Chondrocyte (in vitro differentiated cells): ENCODE measurements around the gene CDC42EP5. TPM values are rescaled to one million over a fixed set of nuclear protein-coding genes. Genes with fewer than 3 reads are reported as not detected.

Source experiments
- DNase-seq: peaks from one replicate; pipeline ENCODE4 v3.0.0; 2021; ENCODE audit warnings: mixed read lengths, low spot score
- H3K27ac Mint-ChIP-seq: one replicate; pipeline ENCODE4 v1.8.0; 2021; ENCODE audit warnings: mild to moderate bottlenecking, moderate library complexity, mixed read lengths; ENCODE audit not compliant: unreplicated experiment
- H3K27me3 Mint-ChIP-seq: 2 replicates; pipeline ENCODE4 v1.8.0; 2021; ENCODE audit warnings: low read depth, mixed read lengths
- H3K36me3 Mint-ChIP-seq: 2 replicates; pipeline ENCODE4 v1.8.0; 2021; ENCODE audit warnings: low read depth, mixed read lengths
- H3K4me1 Mint-ChIP-seq: 2 replicates; pipeline ENCODE4 v1.8.0; 2021; ENCODE audit warnings: low read depth, mild to moderate bottlenecking, mixed read lengths
- H3K4me3 Mint-ChIP-seq: one replicate; pipeline ENCODE4 v1.8.0; 2021; ENCODE audit warnings: mild to moderate bottlenecking, moderate library complexity, mixed read lengths; ENCODE audit not compliant: unreplicated experiment
- H3K9me3 Mint-ChIP-seq: 2 replicates; pipeline ENCODE4 v1.8.0; 2021; ENCODE audit warnings: low read depth, mixed read lengths
- total RNA-seq: library from RNA; stranded (reverse); gene quantifications from 3 replicates; pipeline ENCODE4 v1.2.1, GENCODE V29; 2021
- TF ChIP-seq, protein P1 (sequence below): fragments of 200-600 bp; sonication (generic); IDR thresholded peaks from 2 replicates; pipeline ENCODE4 v1.5.0; 2021; ENCODE audit warnings: antibody characterized with exemption, mild to moderate bottlenecking, moderate library complexity

CDC42EP5 gene
- total RNA-seq, 1 donor from 2014 or later = 66.4 TPM

DNA sequence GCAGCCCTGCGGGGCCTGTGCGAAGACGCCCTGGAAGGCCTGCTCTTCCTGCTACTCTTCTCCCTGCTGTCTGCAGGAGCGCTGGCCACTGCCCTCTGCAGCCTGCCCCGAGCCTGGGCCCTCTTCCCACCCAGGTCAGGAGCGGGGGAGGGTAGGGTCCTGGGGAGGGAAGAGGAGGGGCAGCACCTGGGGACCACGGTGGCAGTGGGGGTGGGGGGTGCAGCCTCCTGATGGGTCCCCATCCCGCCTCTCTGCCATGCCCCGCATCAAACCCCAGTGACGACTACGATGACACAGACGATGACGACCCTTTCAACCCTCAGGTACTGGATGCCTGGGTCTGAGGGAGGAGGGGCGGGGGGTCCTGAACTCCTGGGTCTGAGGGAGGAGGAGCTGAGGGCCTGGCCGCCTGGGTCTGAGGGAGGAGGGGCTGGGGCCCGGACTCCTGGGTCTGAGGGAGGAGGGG, 37.5 kb downstream of the CDC42EP5 start:
- Mint-ChIP-seq H3K9me3 (no peaks in the 10 kb centered on the region), H3K4me3 (no peak overlapping the region), H3K27ac (no peak overlapping the region), H3K27me3 (no peaks in the 10 kb centered on the region), H3K4me1 (peaks cover 13% of the 10 kb centered on the region), H3K36me3 (no peaks in the 10 kb centered on the region)
- no peak for DNase-seq
- TF ChIP-seq, protein P1, sequence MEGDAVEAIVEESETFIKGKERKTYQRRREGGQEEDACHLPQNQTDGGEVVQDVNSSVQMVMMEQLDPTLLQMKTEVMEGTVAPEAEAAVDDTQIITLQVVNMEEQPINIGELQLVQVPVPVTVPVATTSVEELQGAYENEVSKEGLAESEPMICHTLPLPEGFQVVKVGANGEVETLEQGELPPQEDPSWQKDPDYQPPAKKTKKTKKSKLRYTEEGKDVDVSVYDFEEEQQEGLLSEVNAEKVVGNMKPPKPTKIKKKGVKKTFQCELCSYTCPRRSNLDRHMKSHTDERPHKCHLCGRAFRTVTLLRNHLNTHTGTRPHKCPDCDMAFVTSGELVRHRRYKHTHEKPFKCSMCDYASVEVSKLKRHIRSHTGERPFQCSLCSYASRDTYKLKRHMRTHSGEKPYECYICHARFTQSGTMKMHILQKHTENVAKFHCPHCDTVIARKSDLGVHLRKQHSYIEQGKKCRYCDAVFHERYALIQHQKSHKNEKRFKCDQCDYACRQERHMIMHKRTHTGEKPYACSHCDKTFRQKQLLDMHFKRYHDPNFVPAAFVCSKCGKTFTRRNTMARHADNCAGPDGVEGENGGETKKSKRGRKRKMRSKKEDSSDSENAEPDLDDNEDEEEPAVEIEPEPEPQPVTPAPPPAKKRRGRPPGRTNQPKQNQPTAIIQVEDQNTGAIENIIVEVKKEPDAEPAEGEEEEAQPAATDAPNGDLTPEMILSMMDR = no peak

DNA sequence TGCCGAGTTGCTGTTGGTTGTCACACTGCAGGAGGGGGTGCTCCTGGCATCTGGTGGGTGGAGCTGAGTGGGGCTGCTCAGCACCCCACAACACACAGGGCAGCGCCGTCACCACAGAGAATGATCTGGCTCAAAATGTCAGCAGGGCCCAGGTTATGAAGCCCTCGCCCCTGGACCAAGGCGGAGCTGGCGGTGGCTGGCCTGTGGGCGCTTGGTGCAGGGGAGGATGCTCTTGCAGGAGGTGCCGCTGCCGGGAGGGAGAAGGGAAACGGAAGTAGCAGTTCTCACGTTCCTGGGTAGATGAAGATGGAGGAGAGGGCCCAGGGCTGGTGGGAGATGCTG, 38.3 kb downstream of the CDC42EP5 start:
- Mint-ChIP-seq H3K27me3 (no peaks in the 10 kb centered on the region), H3K4me3 (no peak overlapping the region), H3K4me1 (peaks cover 13% of the 10 kb centered on the region), H3K36me3 (no peaks in the 10 kb centered on the region), H3K27ac (no peak overlapping the region), H3K9me3 (no peaks in the 10 kb centered on the region)
- TF ChIP-seq, protein P1 = no peak
- no peak for DNase-seq

DNA sequence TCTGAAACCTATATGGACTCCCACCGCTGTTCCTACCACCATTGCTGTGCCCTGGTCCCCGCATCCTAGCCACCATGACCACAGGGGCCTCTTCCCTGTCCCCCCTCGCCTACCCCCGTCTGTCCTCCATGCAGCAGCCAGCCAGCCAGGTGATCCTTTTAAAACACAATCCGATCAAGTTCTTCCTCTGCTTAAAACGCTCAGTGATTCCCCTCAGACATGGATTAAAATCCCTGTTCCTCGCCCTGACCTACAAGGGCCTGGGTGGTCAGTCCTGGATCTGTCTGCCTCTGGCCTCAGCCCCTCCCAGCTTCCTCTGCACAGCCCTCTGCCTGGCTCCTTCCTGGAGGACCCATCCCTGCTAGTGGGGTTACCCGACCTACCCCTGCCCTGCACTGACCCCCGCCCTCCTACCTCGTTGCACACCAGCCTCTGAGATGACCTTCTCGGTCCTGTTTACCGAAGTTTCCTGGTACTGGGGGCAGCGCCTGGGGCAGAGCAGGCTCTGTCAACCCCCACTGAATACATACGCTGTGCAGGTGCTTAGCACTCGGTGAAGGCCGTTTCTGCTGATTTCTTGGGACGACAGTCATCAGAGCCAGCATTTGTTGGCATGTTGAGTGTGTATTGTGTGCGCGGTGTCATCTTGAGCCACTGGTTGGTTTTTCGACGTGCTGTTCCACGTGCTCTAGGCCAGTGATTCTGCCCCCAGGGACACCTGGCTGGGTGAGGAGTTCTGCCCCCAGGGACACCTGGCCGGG, 38.8 kb downstream of the CDC42EP5 start:
- peaks cover 2% of the 10 kb centered on the region for H3K27me3 Mint-ChIP-seq
- no peak overlapping the region for H3K27ac Mint-ChIP-seq
- no peaks in the 10 kb centered on the region for H3K9me3 Mint-ChIP-seq
- no peak for DNase-seq
- H3K4me1 Mint-ChIP-seq = peaks cover 11% of the 10 kb centered on the region
- no peak overlapping the region for H3K4me3 Mint-ChIP-seq
- H3K36me3 Mint-ChIP-seq = no peaks in the 10 kb centered on the region
- TF ChIP-seq, protein P1 = no peak

DNA sequence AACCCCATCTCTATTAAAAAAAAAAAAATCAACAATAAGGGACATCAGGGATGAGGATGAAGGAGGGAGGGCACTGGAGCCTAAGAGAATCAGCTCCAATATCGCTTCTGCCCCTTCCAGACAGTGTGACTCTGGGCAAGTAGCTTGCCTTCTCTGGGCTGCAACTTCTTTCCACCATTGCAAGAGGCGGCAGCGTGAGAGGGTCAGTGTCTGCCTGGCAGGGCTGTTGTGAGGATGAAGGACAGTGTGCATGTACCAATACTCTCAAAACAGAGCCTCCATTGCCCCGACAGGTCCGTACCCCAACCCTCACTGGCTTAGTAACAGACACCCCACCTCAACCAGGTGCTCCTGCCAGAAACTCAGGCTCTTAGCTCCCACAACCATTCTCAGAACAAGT, 39.4 kb downstream of the CDC42EP5 start:
- no peak overlapping the region for H3K4me3 Mint-ChIP-seq
- H3K27ac Mint-ChIP-seq = no peak overlapping the region
- DNase-seq = no peak
- H3K9me3 Mint-ChIP-seq = no peaks in the 10 kb centered on the region
- H3K36me3 Mint-ChIP-seq = no peaks in the 10 kb centered on the region
- H3K4me1 Mint-ChIP-seq = peaks cover 10% of the 10 kb centered on the region
- H3K27me3 Mint-ChIP-seq = peaks cover 3% of the 10 kb centered on the region
- TF ChIP-seq, protein P1 = no peak

DNA sequence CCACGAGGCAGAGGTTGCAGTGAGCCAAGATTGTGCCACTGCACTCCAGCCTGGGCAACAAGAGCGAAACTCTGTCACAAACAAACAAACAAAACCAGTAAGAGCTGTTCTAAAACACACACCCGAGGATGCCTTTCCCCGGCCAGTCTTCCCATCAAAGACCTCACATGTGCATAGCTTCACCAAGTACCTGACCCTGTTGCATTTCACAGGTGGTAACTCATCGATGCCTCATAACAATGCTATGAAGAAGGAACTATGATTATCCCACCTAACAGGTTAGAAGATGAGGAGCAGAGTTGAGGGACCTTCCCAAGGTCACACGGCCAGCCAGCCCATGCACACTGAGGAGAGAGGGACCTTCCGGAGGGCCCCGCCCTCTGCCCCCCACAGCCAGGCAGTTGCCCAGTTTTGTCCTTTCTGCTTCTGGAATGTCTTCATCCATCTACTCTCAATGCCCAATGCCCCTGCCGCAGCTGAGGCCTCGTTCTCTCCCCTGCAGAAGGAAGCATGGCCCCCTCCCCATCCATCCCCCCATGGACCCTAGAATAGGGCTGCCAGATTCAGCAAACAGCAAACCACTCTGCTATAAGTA, 40.9 kb downstream of the CDC42EP5 start:
- TF ChIP-seq, protein P1 = no peak
- no peak for DNase-seq
- no peak overlapping the region for H3K27ac Mint-ChIP-seq
- peaks cover 3% of the 10 kb centered on the region for H3K27me3 Mint-ChIP-seq
- peaks cover 10% of the 10 kb centered on the region for H3K4me1 Mint-ChIP-seq
- H3K9me3 Mint-ChIP-seq = no peaks in the 10 kb centered on the region
- H3K36me3 Mint-ChIP-seq = no peaks in the 10 kb centered on the region
- no peak overlapping the region for H3K4me3 Mint-ChIP-seq
